ENCODE data around the gene ARHGAP10.

Gene ARHGAP10

GRCh38 chr4:148060264-148061140 lies 328.6 kb downstream of the ARHGAP10 start:
- ChIA-PET POLR2A (no interaction called here), CTCF (interaction anchor here (0.7 to 2.6 kb wide), 4 partner anchors 11 to 19 kb away, joined by 3 to 7 read pairs (median 4); no protein-coding TSS in a partner anchor)
- no peak for DNase-seq (ENCODE audit: extremely low spot score)
- TF ChIP-seq CTCF (IDR thresholded peaks at IDR 0.05; ENCODE audit: control extremely low read depth, extremely low read depth, low read depth, missing control alignments): no peak

- ChIA-PET POLR2A (no interaction called here), CTCF (interaction anchor here (0.7 to 0.9 kb wide), 3 partner anchors 10 to 16 kb away, joined by 3 to 4 read pairs (median 3); no protein-coding TSS in a partner anchor)
- no peak for DNase-seq (ENCODE audit: extremely low spot score)
- no peak for TF ChIP-seq CTCF (IDR thresholded peaks at IDR 0.05; ENCODE audit: control extremely low read depth, extremely low read depth, low read depth, missing control alignments)
These were observed 329.2 kb downstream of the ARHGAP10 start for GRCh38 chr4:148061141-148061481.

- CTCF ChIA-PET: interaction anchor here (0.9 kb wide), 2 partner anchors 9 to 17 kb away, joined by 3 to 4 read pairs; no protein-coding TSS in a partner anchor
- POLR2A ChIA-PET: no interaction called here
- TF ChIP-seq CTCF (IDR thresholded peaks at IDR 0.05; ENCODE audit: control extremely low read depth, extremely low read depth, low read depth, missing control alignments): no peak
- DNase-seq (ENCODE audit: extremely low spot score): no peak
These were observed 329.9 kb downstream of the ARHGAP10 start for GRCh38 chr4:148061795-148062194.

- CTCF ChIA-PET: interaction anchor here (1.5 kb wide), 2 partner anchors 8 to 18 kb away, joined by 3 to 4 read pairs; no protein-coding TSS in a partner anchor
- POLR2A ChIA-PET: no interaction called here
- TF ChIP-seq CTCF (IDR thresholded peaks at IDR 0.05; ENCODE audit: control extremely low read depth, extremely low read depth, low read depth, missing control alignments): no peak
- no peak for DNase-seq (ENCODE audit: extremely low spot score)
These were observed 330.5 kb downstream of the ARHGAP10 start for GRCh38 chr4:148062301-148062950.

GRCh38 chr4:148064451-148064850 lies 332.6 kb downstream of the ARHGAP10 start:
- ChIA-PET POLR2A (no interaction called here), CTCF (interaction anchor here (1.0 to 1.5 kb wide), 2 partner anchors 15 to 23 kb away, joined by 3 to 4 read pairs; no protein-coding TSS in a partner anchor)
- TF ChIP-seq CTCF (IDR thresholded peaks at IDR 0.05; ENCODE audit: control extremely low read depth, extremely low read depth, low read depth, missing control alignments): no peak
- no peak for DNase-seq (ENCODE audit: extremely low spot score)

- DNase-seq (ENCODE audit: extremely low spot score): no peak
- CTCF ChIA-PET: interaction anchor here (1.0 kb wide), 1 partner anchor 24 kb away, joined by 4 read pairs; no protein-coding TSS in a partner anchor
- POLR2A ChIA-PET: no interaction called here
- no peak for TF ChIP-seq CTCF (IDR thresholded peaks at IDR 0.05; ENCODE audit: control extremely low read depth, extremely low read depth, low read depth, missing control alignments)
These were observed 333.2 kb downstream of the ARHGAP10 start for GRCh38 chr4:148065075-148065474.

All from GM10248 (cell line).